ENCODE measurements around the gene MANEA. TPM values are rescaled to one million over a fixed set of nuclear protein-coding genes. Genes with fewer than 3 reads are reported as not detected.

Gene MANEA, protein sequence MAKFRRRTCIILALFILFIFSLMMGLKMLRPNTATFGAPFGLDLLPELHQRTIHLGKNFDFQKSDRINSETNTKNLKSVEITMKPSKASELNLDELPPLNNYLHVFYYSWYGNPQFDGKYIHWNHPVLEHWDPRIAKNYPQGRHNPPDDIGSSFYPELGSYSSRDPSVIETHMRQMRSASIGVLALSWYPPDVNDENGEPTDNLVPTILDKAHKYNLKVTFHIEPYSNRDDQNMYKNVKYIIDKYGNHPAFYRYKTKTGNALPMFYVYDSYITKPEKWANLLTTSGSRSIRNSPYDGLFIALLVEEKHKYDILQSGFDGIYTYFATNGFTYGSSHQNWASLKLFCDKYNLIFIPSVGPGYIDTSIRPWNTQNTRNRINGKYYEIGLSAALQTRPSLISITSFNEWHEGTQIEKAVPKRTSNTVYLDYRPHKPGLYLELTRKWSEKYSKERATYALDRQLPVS
- 10 to 100 TPM; 16.3 to 18.7 TPM for total RNA-seq

- H3K9me3 Mint-ChIP-seq = no peaks in the 10 kb centered on the region
- ChIA-PET CTCF (no interaction called here), POLR2A (no interaction called here)
- H3K4me1 Mint-ChIP-seq (ENCODE audit: low read depth) = peaks cover 38% of the 10 kb centered on the region
- H3K36me3 Mint-ChIP-seq = peaks cover 3% of the 10 kb centered on the region
- H3K4me3 Mint-ChIP-seq = peak within 1 kb of the TSS; percentile 90
- no peaks in the 10 kb centered on the region for H3K27me3 Mint-ChIP-seq
- peak; percentile 85 for DNase-seq
- intact Hi-C loops (cut with micrococcal nuclease) = loop anchor here (1.0 to 10.0 kb wide), 3 partner anchors 944 to 1347 kb away; partner anchors contain the start of genes KLHL32, NDUFAF4 and UFL1
- H3K27ac Mint-ChIP-seq = peak within 1 kb of the TSS; percentile 96
Observed at GRCh38 chr6:95577304-95578105, at the start of gene MANEA. MANEA (plus strand) TSS chr6:95577535; CDS start chr6:95586440, 8,905 bp downstream.

DNA sequence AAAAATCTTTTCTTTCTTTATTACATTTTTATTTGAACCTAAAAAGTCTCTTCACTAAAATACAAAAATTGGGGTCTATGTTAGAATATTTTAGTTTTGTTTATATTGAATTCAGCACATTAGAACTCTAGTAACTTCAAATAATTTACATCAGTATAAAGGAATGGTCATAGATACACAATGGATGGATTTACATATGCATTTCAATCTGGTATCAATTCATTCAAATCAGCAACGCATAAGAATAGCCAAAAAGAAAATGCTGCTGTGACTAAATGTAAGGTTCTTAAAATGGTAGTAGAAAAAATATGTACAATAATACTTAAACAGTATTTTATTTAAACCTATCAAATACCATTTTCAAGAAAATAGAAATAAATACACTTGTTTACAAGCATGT, 47.6 kb upstream of the MANEA start:
- H3K36me3 Mint-ChIP-seq = no peaks in the 10 kb centered on the region
- no peak for DNase-seq
- H3K27me3 Mint-ChIP-seq = peaks cover 9% of the 10 kb centered on the region
- no peaks in the 10 kb centered on the region for H3K4me1 Mint-ChIP-seq (ENCODE audit: low read depth)
- no peaks in the 10 kb centered on the region for H3K9me3 Mint-ChIP-seq
- no peak overlapping the region for H3K4me3 Mint-ChIP-seq
- no peak overlapping the region for H3K27ac Mint-ChIP-seq
- intact Hi-C loops (cut with micrococcal nuclease) = no loop called here
- POLR2A ChIA-PET = no interaction called here
- CTCF ChIA-PET = no interaction called here

DNA sequence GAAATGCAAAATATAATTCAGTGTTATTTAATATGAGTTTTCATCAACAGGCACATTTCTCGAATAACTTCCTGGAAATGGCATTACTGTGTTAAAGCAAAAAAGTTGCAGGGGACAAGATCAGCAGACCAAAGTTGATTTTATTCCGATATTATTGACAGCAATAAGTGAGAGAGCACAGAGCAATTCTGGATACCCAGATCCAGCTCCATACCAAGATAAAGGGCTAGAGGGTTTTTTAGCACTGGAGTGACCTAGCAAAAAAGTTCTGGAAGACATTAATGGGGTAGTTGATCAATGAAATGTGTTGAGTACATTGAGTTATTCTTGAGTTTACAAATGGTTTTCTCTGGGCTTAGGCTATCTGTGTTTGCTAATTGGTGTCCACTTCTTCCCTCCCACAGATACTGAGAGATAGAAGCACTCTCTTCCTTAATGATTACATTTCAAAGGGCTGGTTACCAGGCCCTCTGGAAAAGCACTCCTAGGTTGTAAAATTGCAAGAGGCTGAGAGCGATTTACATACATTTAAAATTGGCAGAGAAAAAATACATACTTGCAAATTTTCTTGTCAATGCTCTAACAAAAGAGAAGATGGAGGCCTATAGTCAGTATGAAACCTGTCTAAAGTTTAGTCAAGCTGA, 47.0 kb upstream of the MANEA start:
- no peak overlapping the region for H3K27ac Mint-ChIP-seq
- no peaks in the 10 kb centered on the region for H3K4me1 Mint-ChIP-seq (ENCODE audit: low read depth)
- no peaks in the 10 kb centered on the region for H3K9me3 Mint-ChIP-seq
- H3K27me3 Mint-ChIP-seq = peaks cover 6% of the 10 kb centered on the region
- CTCF ChIA-PET = no interaction called here
- POLR2A ChIA-PET = no interaction called here
- intact Hi-C loops (cut with micrococcal nuclease) = no loop called here
- H3K36me3 Mint-ChIP-seq = no peaks in the 10 kb centered on the region
- DNase-seq = no peak
- no peak overlapping the region for H3K4me3 Mint-ChIP-seq

DNA sequence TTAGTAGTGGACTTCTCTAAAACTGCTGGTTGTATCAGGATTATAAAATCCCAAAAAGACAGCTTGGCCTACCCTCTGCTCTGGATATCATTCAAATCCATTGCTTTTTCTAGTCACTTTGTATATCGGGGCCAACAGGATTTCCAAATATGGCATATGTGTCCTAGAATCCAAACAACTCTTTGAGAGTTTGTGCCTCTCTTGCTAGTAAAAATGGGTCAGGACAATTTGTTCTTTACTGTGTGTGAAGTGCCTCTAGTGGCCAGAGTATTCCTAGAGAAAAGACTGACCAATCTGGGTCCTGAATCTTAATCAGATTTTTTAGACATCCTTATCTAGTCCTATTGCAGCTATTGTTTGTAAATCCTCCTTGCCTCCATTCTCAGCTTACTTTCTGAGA, 33.5 kb upstream of the MANEA start:
- H3K27me3 Mint-ChIP-seq = peaks cover 5% of the 10 kb centered on the region
- H3K27ac Mint-ChIP-seq = no peak overlapping the region
- H3K9me3 Mint-ChIP-seq = peaks cover 6% of the 10 kb centered on the region
- no peaks in the 10 kb centered on the region for H3K36me3 Mint-ChIP-seq
- CTCF ChIA-PET = no interaction called here
- H3K4me1 Mint-ChIP-seq (ENCODE audit: low read depth) = no peaks in the 10 kb centered on the region
- POLR2A ChIA-PET = no interaction called here
- H3K4me3 Mint-ChIP-seq = no peak overlapping the region
- intact Hi-C loops (cut with micrococcal nuclease) = no loop called here
- DNase-seq = no peak

DNA sequence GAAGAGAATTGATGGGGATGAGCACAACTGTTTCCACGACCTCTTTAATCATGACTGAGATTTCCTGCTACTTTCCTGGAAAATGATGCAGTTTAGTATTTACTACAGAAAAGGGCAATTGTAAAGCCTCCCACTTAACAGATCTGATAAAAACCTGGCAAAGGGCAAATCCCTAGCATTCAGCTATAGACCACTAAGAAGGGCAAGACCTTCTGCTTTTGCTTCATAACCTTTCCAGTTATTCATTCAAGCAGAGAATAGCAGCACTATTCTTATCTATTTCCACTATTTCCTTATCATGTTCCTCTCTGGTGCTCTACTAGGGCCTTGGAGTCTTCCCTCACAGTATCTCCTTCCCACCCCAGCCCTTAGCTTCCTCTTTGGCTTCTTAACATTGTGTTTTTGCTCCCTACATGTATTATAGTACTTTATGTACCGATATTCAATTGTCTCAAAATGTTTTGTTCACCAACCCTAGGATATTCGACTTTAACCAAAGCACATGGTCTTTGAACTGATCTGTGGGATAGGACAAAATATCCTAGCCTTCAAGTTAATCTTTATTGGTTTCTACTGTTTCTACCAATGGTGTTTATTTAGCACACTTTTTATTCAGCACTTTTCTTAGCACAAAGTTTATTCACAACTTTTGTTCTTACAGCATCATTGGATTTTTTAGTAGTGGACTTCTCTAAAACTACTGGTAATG, 32.7 kb upstream of the MANEA start:
- Mint-ChIP-seq H3K27ac (no peak overlapping the region), H3K27me3 (peaks cover 5% of the 10 kb centered on the region), H3K4me3 (no peak overlapping the region), H3K4me1 (ENCODE audit: low read depth) (no peaks in the 10 kb centered on the region), H3K36me3 (no peaks in the 10 kb centered on the region), H3K9me3 (no peaks in the 10 kb centered on the region)
- POLR2A ChIA-PET = no interaction called here
- intact Hi-C loops (cut with micrococcal nuclease) = no loop called here
- no peak for DNase-seq
- CTCF ChIA-PET = no interaction called here

- Mint-ChIP-seq H3K9me3 (no peaks in the 10 kb centered on the region), H3K4me3 (no peak overlapping the region), H3K27me3 (peaks cover 2% of the 10 kb centered on the region), H3K4me1 (ENCODE audit: low read depth) (no peaks in the 10 kb centered on the region), H3K27ac (no peak overlapping the region), H3K36me3 (no peaks in the 10 kb centered on the region)
- DNase-seq = no peak
- ChIA-PET CTCF (no interaction called here), POLR2A (interaction anchor here (0.7 kb wide), 1 partner anchor 30 kb away, joined by 3 read pairs; no protein-coding TSS in a partner anchor)
- intact Hi-C loops (cut with micrococcal nuclease) = no loop called here
Observed at GRCh38 chr6:95545226-95545625, 32.1 kb upstream of the MANEA start.

GRCh38 chr6:95545686-95546085, 31.6 kb upstream of the MANEA start:
- POLR2A ChIA-PET = interaction anchor here (0.7 kb wide), 1 partner anchor 30 kb away, joined by 3 read pairs; no protein-coding TSS in a partner anchor
- H3K4me3 Mint-ChIP-seq = no peak overlapping the region
- intact Hi-C loops (cut with micrococcal nuclease) = no loop called here
- no peaks in the 10 kb centered on the region for H3K9me3 Mint-ChIP-seq
- peaks cover 2% of the 10 kb centered on the region for H3K27me3 Mint-ChIP-seq
- DNase-seq = no peak
- H3K36me3 Mint-ChIP-seq = no peaks in the 10 kb centered on the region
- CTCF ChIA-PET = no interaction called here
- no peaks in the 10 kb centered on the region for H3K4me1 Mint-ChIP-seq (ENCODE audit: low read depth)
- H3K27ac Mint-ChIP-seq = no peak overlapping the region

- no peak overlapping the region for H3K4me3 Mint-ChIP-seq
- no peaks in the 10 kb centered on the region for H3K4me1 Mint-ChIP-seq (ENCODE audit: low read depth)
- no peak for DNase-seq
- no peak overlapping the region for H3K27ac Mint-ChIP-seq
- H3K36me3 Mint-ChIP-seq = no peaks in the 10 kb centered on the region
- POLR2A ChIA-PET = interaction anchor here (0.7 kb wide), 1 partner anchor 29 kb away, joined by 3 read pairs; no protein-coding TSS in a partner anchor
- H3K27me3 Mint-ChIP-seq = peaks cover 2% of the 10 kb centered on the region
- intact Hi-C loops (cut with micrococcal nuclease) = no loop called here
- no peaks in the 10 kb centered on the region for H3K9me3 Mint-ChIP-seq
- CTCF ChIA-PET = no interaction called here
Observed at GRCh38 chr6:95546148-95546547, 31.2 kb upstream of the MANEA start.

- H3K9me3 Mint-ChIP-seq = no peaks in the 10 kb centered on the region
- no peak overlapping the region for H3K27ac Mint-ChIP-seq
- no peak for DNase-seq
- no peaks in the 10 kb centered on the region for H3K36me3 Mint-ChIP-seq
- no peaks in the 10 kb centered on the region for H3K4me1 Mint-ChIP-seq (ENCODE audit: low read depth)
- ChIA-PET CTCF (no interaction called here), POLR2A (no interaction called here)
- H3K4me3 Mint-ChIP-seq = no peak overlapping the region
- intact Hi-C loops (cut with micrococcal nuclease) = no loop called here
- peaks cover 2% of the 10 kb centered on the region for H3K27me3 Mint-ChIP-seq
Observed at GRCh38 chr6:95547043-95547442, 30.3 kb upstream of the MANEA start.

GRCh38 chr6:95548188-95548786, 29.0 kb upstream of the MANEA start:
- Mint-ChIP-seq H3K9me3 (peaks cover 4% of the 10 kb centered on the region), H3K4me3 (no peak overlapping the region), H3K4me1 (ENCODE audit: low read depth) (no peaks in the 10 kb centered on the region), H3K36me3 (no peaks in the 10 kb centered on the region), H3K27ac (no peak overlapping the region), H3K27me3 (peaks cover 2% of the 10 kb centered on the region)
- POLR2A ChIA-PET = no interaction called here
- intact Hi-C loops (cut with micrococcal nuclease) = no loop called here
- CTCF ChIA-PET = no interaction called here
- no peak for DNase-seq

GRCh38 chr6:95551678-95552324, 25.5 kb upstream of the MANEA start:
- no peak for DNase-seq
- Mint-ChIP-seq H3K4me3 (no peak overlapping the region), H3K27ac (no peak overlapping the region), H3K4me1 (ENCODE audit: low read depth) (no peaks in the 10 kb centered on the region), H3K9me3 (peaks cover 28% of the 10 kb centered on the region), H3K36me3 (peaks cover 9% of the 10 kb centered on the region), H3K27me3 (no peaks in the 10 kb centered on the region)
- ChIA-PET CTCF (no interaction called here), POLR2A (no interaction called here)
- intact Hi-C loops (cut with micrococcal nuclease) = no loop called here
